Skeletal muscle tissue (tissue), 2 donors: ENCODE data around the gene MEOX1. TPM values are rescaled to one million over a fixed set of nuclear protein-coding genes. Genes with fewer than 3 reads are reported as not detected.

Source experiments
- small RNA-seq: library from RNA; depleted of rRNA; stranded (forward); fragments of <200 nt; gene quantifications from one replicate; pipeline ENCODE3, GENCODE V24; 2014
- total RNA-seq: library from RNA; depleted of rRNA; stranded (reverse); fragments of >200 nt; gene quantifications from one replicate; pipeline ENCODE4 v1.2.3, GENCODE V29; 2014

MEOX1 gene
- total RNA-seq, 1 donor from 2014 or later = 12.5 TPM

Small RNA genes lying within 50 kb of the gene (small RNA-seq; reads per million reads assigned to genes)
- gene RF00017 = not detected

Other genes with a start within 250 kb of the MEOX1 start
- 23.0 TPM for gene DHX8, start 177.9 kb downstream of the MEOX1 start, total RNA-seq
- 1.6 TPM for gene ETV4, start 115.6 kb downstream of the MEOX1 start, total RNA-seq
- gene SOST, start 96.9 kb upstream of the MEOX1 start, total RNA-seq = not detected
- 39.7 TPM for gene DUSP3, start 117.1 kb upstream of the MEOX1 start, total RNA-seq
- gene CFAP97D1, start 118.5 kb upstream of the MEOX1 start, total RNA-seq = not detected
- 4.2 TPM for gene MPP3, start 171.2 kb upstream of the MEOX1 start, total RNA-seq
- gene CD300LG, start 185.3 kb upstream of the MEOX1 start, total RNA-seq = 1.6 TPM
- 1.0 TPM for gene MPP2, start 245.6 kb upstream of the MEOX1 start, total RNA-seq